IMR-90 (cell line): Measurements from ENCODE around the gene SSR2. TPM values are rescaled to one million over a fixed set of nuclear protein-coding genes. Genes with fewer than 3 reads are reported as not detected.
A peak's percentile ranks its signal among the peaks of the same experiment; 100 is the strongest.

ENCODE experiments used
- ATAC-seq: fragments of 200-7000 bp; cut with Tn5 transposase; 2 replicates; pipeline ENCODE4 v1.9.1; 2020; ENCODE audit warnings: low read depth, mild to moderate bottlenecking, moderate library complexity
- BruUV-seq: library from RNA; stranded (reverse); fragments of 400-500 nt; replicated peaks from 2 replicates; lab custom pipeline; 2021; lab: Mats Ljungman, UMichigan
- CTCF ChIA-PET: fragments of 300-600 bp; formaldehyde crosslinking; extraction: SDS; loops from one replicate; lab custom pipeline; 2021; ENCODE audit warnings: antibody characterized with exemption; lab: Yijun Ruan, JAX
- POLR2A ChIA-PET: fragments of 300-600 bp; sonication (Branson Sonifier 250); formaldehyde crosslinking; loops from one replicate; lab custom pipeline; 2022; ENCODE audit warnings: antibody characterized with exemption; ENCODE audit not compliant: unreplicated experiment; lab: Charles Lee
- DNase-seq: peaks from one replicate; pipeline ENCODE4 v3.0.0; 2013
- H2AFZ ChIP-seq: replicated peaks from 2 replicates; pipeline ENCODE3; 2013; ENCODE audit warnings: low read length, mild to moderate bottlenecking; ENCODE audit not compliant: poor library complexity
- H2AK5ac ChIP-seq: 2 replicates; pipeline ENCODE4 v1.6.1; 2013; ENCODE audit warnings: low read depth, low read length, inconsistent platforms
- H2AK9ac ChIP-seq: replicated peaks from 2 replicates; pipeline ENCODE3; 2013; ENCODE audit warnings: mild to moderate bottlenecking, low read depth, low read length, moderate library complexity; ENCODE audit not compliant: poor library complexity
- H2BK120ac ChIP-seq: 2 replicates; pipeline ENCODE4 v1.6.1; 2013; ENCODE audit warnings: low read depth, low read length, inconsistent platforms
- H2BK15ac ChIP-seq: 3 replicates; pipeline ENCODE4 v1.6.1; 2013; ENCODE audit warnings: low read depth, low read length, inconsistent platforms
- H2BK20ac ChIP-seq: 2 replicates; pipeline ENCODE4 v1.6.1; 2013; ENCODE audit warnings: low read depth, mild to moderate bottlenecking, inconsistent platforms, low read length, moderate library complexity
- H2BK5ac ChIP-seq: 2 replicates; pipeline ENCODE4 v1.6.1; 2013; ENCODE audit warnings: mild to moderate bottlenecking, low read depth, low read length, inconsistent platforms; ENCODE audit not compliant: poor library complexity, severe bottlenecking
- H3K14ac ChIP-seq: replicated peaks from 2 replicates; pipeline ENCODE4 v1.6.1; 2013; ENCODE audit warnings: low read depth, low read length, inconsistent platforms
- H3K18ac ChIP-seq: 2 replicates; pipeline ENCODE4 v1.6.1; 2013; ENCODE audit warnings: low read depth, low read length, control low read depth
- H3K23ac ChIP-seq: 2 replicates; pipeline ENCODE4 v1.6.1; 2013; ENCODE audit warnings: low read depth, low read length, inconsistent platforms
- H3K27ac ChIP-seq: 2 replicates; pipeline ENCODE4 v1.5.1; 2013; ENCODE audit warnings: mild to moderate bottlenecking, control low read depth, low read length; ENCODE audit not compliant: insufficient read depth
- H3K27me3 ChIP-seq: 2 replicates; pipeline ENCODE4 v1.6.1; 2013; ENCODE audit warnings: low read length; ENCODE audit not compliant: control insufficient read depth, insufficient read depth
- H3K36me3 ChIP-seq: 2 replicates; pipeline ENCODE4 v1.6.1; 2013; ENCODE audit warnings: low read length, mixed read lengths; ENCODE audit not compliant: control insufficient read depth, insufficient read depth
- H3K4ac ChIP-seq: 2 replicates; pipeline ENCODE4 v1.6.1; 2013; ENCODE audit warnings: low read depth, low read length, inconsistent platforms
- H3K4me1 ChIP-seq: 2 replicates; pipeline ENCODE4 v1.6.1; 2013; ENCODE audit warnings: low read length, mixed read lengths; ENCODE audit not compliant: control insufficient read depth, insufficient read depth
- H3K4me2 ChIP-seq: 2 replicates; pipeline ENCODE4 v1.6.1; 2013; ENCODE audit warnings: low read depth, mild to moderate bottlenecking, control low read depth, low read length, moderate library complexity
- H3K4me3 ChIP-seq: 2 replicates; pipeline ENCODE4 v1.5.1; 2013; ENCODE audit warnings: low read depth, mild to moderate bottlenecking, control low read depth, low read length, moderate library complexity; ENCODE audit not compliant: insufficient read depth
- H3K56ac ChIP-seq: 2 replicates; pipeline ENCODE4 v1.6.1; 2013; ENCODE audit warnings: low read length, inconsistent platforms; ENCODE audit not compliant: insufficient read depth; ENCODE audit errors: extremely low read depth
- H3K79me1 ChIP-seq, 2 experiments: 2 replicates each; pipeline ENCODE4 v1.6.1; 2013; ENCODE audit warnings: low read length in 2 of 2, inconsistent platforms in 1 of 2, low read depth in 1 of 2
- H3K9ac ChIP-seq: 2 replicates; pipeline ENCODE4 v1.6.1; 2013; ENCODE audit warnings: low read depth, low read length, control low read depth
- H3K9me1 ChIP-seq: 2 replicates; pipeline ENCODE4 v1.6.1; 2013; ENCODE audit warnings: low read length, inconsistent platforms; ENCODE audit not compliant: insufficient read depth
- H3K9me3 ChIP-seq: 2 replicates; pipeline ENCODE4 v1.6.1; 2013; ENCODE audit warnings: low read length; ENCODE audit not compliant: control insufficient read depth, insufficient read depth
- H4K20me1 ChIP-seq: 2 replicates; pipeline ENCODE4 v1.6.1; 2013; ENCODE audit warnings: low read length, inconsistent platforms; ENCODE audit not compliant: insufficient read depth
- H4K5ac ChIP-seq: 2 replicates; pipeline ENCODE4 v1.6.1; 2013; ENCODE audit warnings: mild to moderate bottlenecking, low read depth, low read length, control low read depth
- H4K8ac ChIP-seq, 2 experiments: 2 replicates each; pipeline ENCODE4 v1.6.1; 2013; ENCODE audit warnings: low read depth in 2 of 2, low read length in 2 of 2, control low read depth in 1 of 2, inconsistent platforms in 1 of 2
- H4K91ac ChIP-seq: 2 replicates; pipeline ENCODE4 v1.6.1; 2013; ENCODE audit warnings: low read depth, low read length, inconsistent platforms; ENCODE audit not compliant: insufficient read depth
- BHLHE40 ChIP-seq: fragments of 150-350 bp; IDR thresholded peaks from 2 replicates; pipeline ENCODE4 v1.6.1; 2016; ENCODE audit warnings: mild to moderate bottlenecking, low read depth, low read length
- CHD1 ChIP-seq: IDR thresholded peaks from 2 replicates; pipeline ENCODE4 v1.6.1; 2012; ENCODE audit warnings: low read depth, low read length, improper control_type of control experiment
- MAFK ChIP-seq: IDR thresholded peaks from 2 replicates; pipeline ENCODE4 v1.6.1; 2012; ENCODE audit warnings: low read depth, low read length, improper control_type of control experiment
- MAZ ChIP-seq: IDR thresholded peaks from 2 replicates; pipeline ENCODE4 v1.6.1; 2012; ENCODE audit warnings: low read depth, mild to moderate bottlenecking, low read length, improper control_type of control experiment, moderate library complexity, borderline replicate concordance
- MXI1 ChIP-seq: IDR thresholded peaks from 2 replicates; pipeline ENCODE4 v1.6.1; 2012; ENCODE audit warnings: low read depth, mild to moderate bottlenecking, low read length, moderate library complexity, borderline replicate concordance
- NFE2L2 ChIP-seq: fragments of 150-350 bp; IDR thresholded peaks from 2 replicates; pipeline ENCODE4 v1.6.1; 2016; ENCODE audit warnings: low read depth, mild to moderate bottlenecking, low read length
- POLR2A ChIP-seq: IDR thresholded peaks from 2 replicates; pipeline ENCODE4 v1.6.1; 2012; ENCODE audit warnings: mild to moderate bottlenecking, low read depth, low read length
- RAD21 ChIP-seq: IDR thresholded peaks from 2 replicates; pipeline ENCODE4 v1.6.1; 2012; ENCODE audit warnings: low read length, improper control_type of control experiment
- RCOR1 ChIP-seq: IDR thresholded peaks from 2 replicates; pipeline ENCODE4 v1.6.1; 2012; ENCODE audit warnings: mild to moderate bottlenecking, low read length, improper control_type of control experiment; ENCODE audit not compliant: insufficient replicate concordance
- RFX5 ChIP-seq: IDR thresholded peaks from 2 replicates; pipeline ENCODE4 v1.8.0; 2012; ENCODE audit warnings: low read depth, mild to moderate bottlenecking, low read length, moderate library complexity
- SMC3 ChIP-seq: fragments of 150-350 bp; IDR thresholded peaks from 2 replicates; pipeline ENCODE4 v1.6.1; 2016; ENCODE audit warnings: low read depth, mild to moderate bottlenecking, antibody characterized with exemption, low read length, moderate library complexity
- WGBS, 2 experiments: methylation state at CpG; one replicate each; pipeline versions ENCODE4 v1.1.5 to v1.1.7; 2013; ENCODE audit warnings: missing lambda C conversion rate in 2 of 2; ENCODE audit not compliant: insufficient read length in 1 of 2; ENCODE audit errors: extremely low coverage in 2 of 2; 5-methylcytosine and 5-hydroxymethylcytosine counted together
- dilution Hi-C: fragments of 300-500 bp; cut with HindIII; formaldehyde crosslinking; loops from one replicate; pipeline ENCODE4 v1.14.3; 2018; ENCODE audit warnings: low sequenced_read_pairs; ENCODE audit not compliant: unreplicated experiment
- in situ Hi-C: fragments of 300-500 bp; cut with MboI; formaldehyde crosslinking; loops from 3 replicates; pipeline ENCODE4 v1.14.3; 2019; ENCODE audit warnings: low sequenced_read_pairs, inconsistent platforms, mixed read lengths
- intact Hi-C: fragments of 100-400 bp; cut with micrococcal nuclease; formaldehyde crosslinking; loops from 2 replicates; pipeline ENCODE4 v1.10.0; 2022
- polyA plus RNA-seq, 3 experiments: library from polyadenylated mRNA; depleted of rRNA; stranded (reverse); fragments of >200 nt; gene quantifications; 2 replicates each; pipeline ENCODE4 v1.2.3, GENCODE V29; 2012; ENCODE audit warnings: low replicate concordance in 1 of 3
- total RNA-seq: library from RNA; depleted of rRNA; stranded (reverse); fragments of >200 nt; gene quantifications from 2 replicates; pipeline ENCODE4 v1.2.3, GENCODE V29; 2012
- TF ChIP-seq, protein P1 (sequence below): fragments of 150-350 bp; IDR thresholded peaks from 2 replicates; pipeline ENCODE4 v1.6.1; 2017; ENCODE audit warnings: mild to moderate bottlenecking, antibody characterized with exemption, low read length, low read depth
- TF ChIP-seq, protein P2 (sequence below): conservative IDR thresholded peaks from 2 replicates; pipeline ENCODE4 v1.5.1; 2012; ENCODE audit warnings: mild to moderate bottlenecking, low read depth, low read length, improper control_type of control experiment
- TF ChIP-seq, protein P3 (sequence below): fragments of 150-350 bp; IDR thresholded peaks from 2 replicates; pipeline ENCODE4 v1.6.1; 2016; ENCODE audit warnings: low read depth, mild to moderate bottlenecking, low read length, moderate library complexity, borderline replicate concordance

SSR2 gene
- total and polyA plus RNA-seq, 2 of the 4 experiments (the other 2 are of a cell fraction): 553 to 1,264 TPM

DNA sequence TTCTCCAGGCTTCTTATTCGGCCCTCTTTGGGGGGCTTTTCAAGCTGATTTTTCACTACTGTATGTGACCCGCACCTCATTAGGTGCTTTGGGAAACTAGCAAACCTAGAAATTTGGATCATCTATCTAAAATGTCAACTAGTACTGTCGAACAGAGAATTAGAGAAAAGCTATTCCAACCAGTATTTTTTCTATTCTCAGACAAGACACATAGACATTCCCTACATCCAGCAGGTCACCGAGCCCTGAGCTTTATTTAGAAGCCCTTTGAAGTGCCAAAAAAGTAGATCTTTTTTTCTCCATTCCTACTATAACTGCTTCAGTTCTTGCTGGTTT is 310 bp upstream of the SSR2 start:
- intact Hi-C loops (no loop called here), in situ Hi-C loops (no loop called here), dilution Hi-C loops (no loop called here)
- Histone ChIP-seq H3K36me3 (peaks cover 16% of the 10 kb centered on the region), H4K91ac (no peak overlapping the region), H2BK20ac (no peak overlapping the region), H2BK5ac (no peak overlapping the region), H3K27me3 (no peaks in the 10 kb centered on the region), H4K8ac (peak overlapping the region; percentile 0 to 90; a peak in 3 of 4 replicates), H3K4ac (no peak overlapping the region), H3K9ac (no peak overlapping the region), H3K4me1 (0 out of 2 replicates have a peak, but pooled peaks cover 1% of the 10 kb centered on the region), H4K20me1 (no peaks in the 10 kb centered on the region), H2AFZ (peak overlapping the region; percentile 87), H2AK9ac (no peak overlapping the region), H3K23ac (no peak overlapping the region), H4K5ac (no peak overlapping the region), H3K4me3 (peak overlapping the region; percentile 63; the same call in 1 of the 2 replicates), H3K9me3 (no peaks in the 10 kb centered on the region), H3K18ac (no peak overlapping the region), H3K9me1 (peaks cover 3% of the 10 kb centered on the region; the same call in 1 of the 2 replicates), H3K14ac (0 out of 2 replicates have a peak overlapping the region, but pooled peaks have one; percentile 84), H2BK15ac (no peak overlapping the region), H3K27ac (no peak overlapping the region), H2BK120ac (no peak overlapping the region), H3K4me2 (peak overlapping the region; percentile 76), H2AK5ac (no peak overlapping the region), H3K56ac (no peak overlapping the region), H3K79me1 (peaks cover 10 to 30% of the 10 kb centered on the region in 2 experiments)
- TF ChIP-seq POLR2A (no peak), BHLHE40 (no peak), MAZ (no peak), RAD21 (no peak), SMC3 (no peak), CHD1 (no peak), NFE2L2 (no peak), RFX5 (no peak), RCOR1 (no peak), MXI1 (no peak), MAFK (no peak)
- TF ChIP-seq, protein P1, sequence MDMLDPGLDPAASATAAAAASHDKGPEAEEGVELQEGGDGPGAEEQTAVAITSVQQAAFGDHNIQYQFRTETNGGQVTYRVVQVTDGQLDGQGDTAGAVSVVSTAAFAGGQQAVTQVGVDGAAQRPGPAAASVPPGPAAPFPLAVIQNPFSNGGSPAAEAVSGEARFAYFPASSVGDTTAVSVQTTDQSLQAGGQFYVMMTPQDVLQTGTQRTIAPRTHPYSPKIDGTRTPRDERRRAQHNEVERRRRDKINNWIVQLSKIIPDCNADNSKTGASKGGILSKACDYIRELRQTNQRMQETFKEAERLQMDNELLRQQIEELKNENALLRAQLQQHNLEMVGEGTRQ: no peak
- TF ChIP-seq, protein P2, sequence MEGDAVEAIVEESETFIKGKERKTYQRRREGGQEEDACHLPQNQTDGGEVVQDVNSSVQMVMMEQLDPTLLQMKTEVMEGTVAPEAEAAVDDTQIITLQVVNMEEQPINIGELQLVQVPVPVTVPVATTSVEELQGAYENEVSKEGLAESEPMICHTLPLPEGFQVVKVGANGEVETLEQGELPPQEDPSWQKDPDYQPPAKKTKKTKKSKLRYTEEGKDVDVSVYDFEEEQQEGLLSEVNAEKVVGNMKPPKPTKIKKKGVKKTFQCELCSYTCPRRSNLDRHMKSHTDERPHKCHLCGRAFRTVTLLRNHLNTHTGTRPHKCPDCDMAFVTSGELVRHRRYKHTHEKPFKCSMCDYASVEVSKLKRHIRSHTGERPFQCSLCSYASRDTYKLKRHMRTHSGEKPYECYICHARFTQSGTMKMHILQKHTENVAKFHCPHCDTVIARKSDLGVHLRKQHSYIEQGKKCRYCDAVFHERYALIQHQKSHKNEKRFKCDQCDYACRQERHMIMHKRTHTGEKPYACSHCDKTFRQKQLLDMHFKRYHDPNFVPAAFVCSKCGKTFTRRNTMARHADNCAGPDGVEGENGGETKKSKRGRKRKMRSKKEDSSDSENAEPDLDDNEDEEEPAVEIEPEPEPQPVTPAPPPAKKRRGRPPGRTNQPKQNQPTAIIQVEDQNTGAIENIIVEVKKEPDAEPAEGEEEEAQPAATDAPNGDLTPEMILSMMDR: no peak
- TF ChIP-seq, protein P3, sequence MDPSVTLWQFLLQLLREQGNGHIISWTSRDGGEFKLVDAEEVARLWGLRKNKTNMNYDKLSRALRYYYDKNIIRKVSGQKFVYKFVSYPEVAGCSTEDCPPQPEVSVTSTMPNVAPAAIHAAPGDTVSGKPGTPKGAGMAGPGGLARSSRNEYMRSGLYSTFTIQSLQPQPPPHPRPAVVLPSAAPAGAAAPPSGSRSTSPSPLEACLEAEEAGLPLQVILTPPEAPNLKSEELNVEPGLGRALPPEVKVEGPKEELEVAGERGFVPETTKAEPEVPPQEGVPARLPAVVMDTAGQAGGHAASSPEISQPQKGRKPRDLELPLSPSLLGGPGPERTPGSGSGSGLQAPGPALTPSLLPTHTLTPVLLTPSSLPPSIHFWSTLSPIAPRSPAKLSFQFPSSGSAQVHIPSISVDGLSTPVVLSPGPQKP: no peak
- POLR2A ChIA-PET: interaction anchor here (0.6 kb wide), 1 partner anchor 14 kb away, joined by 6 read pairs; no protein-coding TSS in a partner anchor
- WGBS, 2 experiments: 14% methylated on average over 1 of the region's 4 CpGs; no CpG with 5 or more reads in 1 of the 2 experiments
- BruUV-seq: no TSS peak
- no peak for ATAC-seq
- CTCF ChIA-PET: interaction anchor here (1.0 kb wide), 1 partner anchor 32 kb away, joined by 5 read pairs; no protein-coding TSS in a partner anchor
- DNase-seq: no peak
